Stimulated activated CD8-positive, alpha-beta memory T cell treated with anti-CD3 and anti-CD28 coated beads, Interleukin-12 subunit alpha, Interleukin-12 subunit beta, amount 100 ng/mL, for 24 hours (primary cell): Measurements from ENCODE around the gene PRDM5.

Experiments
- DNase-seq: peaks from one replicate; pipeline ENCODE4 v3.0.0-alpha.2; 2020; ENCODE audit errors: extremely low read depth

PRDM5 gene

DNA sequence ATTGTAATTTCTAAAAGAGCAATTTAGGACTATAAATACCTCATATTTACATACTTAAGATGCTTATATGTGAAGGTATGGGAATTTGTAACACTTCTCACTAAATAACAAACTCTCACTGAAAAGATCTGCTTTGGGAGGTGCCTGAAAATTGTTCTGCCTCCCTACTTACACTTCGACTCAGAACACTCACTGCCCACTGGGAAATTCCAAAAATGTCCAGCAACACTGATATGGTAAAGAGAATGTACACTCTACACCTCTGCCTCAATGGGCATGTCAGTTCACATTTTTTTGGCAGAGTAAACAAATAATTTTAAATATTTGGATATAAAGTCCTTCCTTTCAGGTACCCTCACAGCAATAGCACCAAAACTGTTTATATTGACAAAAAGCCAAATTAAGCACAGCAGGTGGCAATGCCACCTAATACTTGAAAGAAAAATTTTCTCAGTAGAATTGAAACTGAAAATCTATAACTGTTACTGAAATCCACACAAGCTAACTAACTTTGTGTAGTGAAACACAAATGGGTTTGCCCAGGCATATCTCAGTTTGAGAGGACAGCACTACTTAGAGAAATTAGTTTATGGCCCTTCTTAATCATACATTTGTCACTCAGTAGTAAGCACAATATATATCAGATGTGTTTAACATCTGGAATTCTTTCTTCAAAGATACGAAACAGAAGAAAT is 67.1 kb downstream of the PRDM5 start:
- DNase-seq, result no peak

DNA sequence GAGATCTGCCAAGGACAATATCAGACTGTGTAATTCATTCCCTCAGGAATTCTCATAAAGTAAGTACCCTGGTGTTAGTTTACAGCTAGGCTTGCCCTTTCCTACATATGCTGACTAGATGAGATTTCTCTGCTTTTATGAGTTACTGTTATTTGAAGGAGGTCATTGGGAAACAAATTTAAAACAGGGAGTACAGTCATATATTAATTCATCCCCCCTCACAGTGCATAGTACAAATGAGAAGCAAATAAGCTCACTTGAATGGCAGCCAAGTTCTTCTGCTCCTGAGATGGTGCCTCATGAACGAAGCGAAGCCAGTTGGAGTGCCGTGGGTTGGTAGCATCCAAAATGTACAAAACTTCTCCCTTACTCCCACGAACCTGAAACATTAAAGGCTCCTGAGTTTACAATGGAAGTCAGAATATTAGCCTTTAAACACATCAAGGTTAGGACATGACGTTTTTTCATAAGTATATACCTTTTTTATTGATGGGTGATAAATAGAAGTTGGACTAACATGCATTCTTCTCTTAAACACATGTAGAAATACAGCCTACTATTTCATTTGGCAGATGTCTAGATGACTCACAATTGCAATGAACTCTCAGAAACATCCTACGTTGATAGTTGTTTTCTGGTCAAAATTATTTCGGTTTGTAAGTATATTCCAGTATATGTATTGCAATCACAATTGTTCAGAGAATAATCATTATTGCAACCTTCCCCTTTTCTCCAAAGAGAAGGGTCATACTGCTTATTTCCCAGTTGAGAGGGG is 69.2 kb downstream of the PRDM5 start:
- DNase-seq, result no peak

DNA sequence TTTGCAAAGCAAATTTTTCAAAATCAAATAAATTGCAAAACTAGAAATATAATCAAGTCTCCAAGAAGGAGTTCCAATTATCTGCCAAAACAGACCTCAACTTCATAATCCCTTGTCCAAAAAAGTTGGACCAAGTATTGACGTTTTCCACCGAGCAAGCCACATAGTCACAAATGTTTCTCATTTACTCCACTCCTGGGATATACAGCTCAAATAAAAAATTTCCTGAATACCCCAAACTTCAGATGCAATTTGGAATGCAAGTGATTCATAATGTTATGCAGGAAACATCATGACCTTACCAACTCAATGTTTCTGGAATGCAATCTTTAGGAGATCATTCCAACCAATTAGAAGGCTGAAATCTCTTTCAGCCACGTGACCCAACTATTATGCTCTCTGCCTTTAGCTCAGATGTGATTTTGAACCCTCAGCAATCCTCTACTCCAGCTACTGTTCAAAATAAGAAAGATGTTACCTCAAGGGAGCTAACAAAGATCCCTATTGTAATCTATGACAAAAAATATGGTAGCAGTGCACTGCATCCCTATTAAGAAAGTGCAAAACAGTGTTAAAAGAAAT is 72.4 kb downstream of the PRDM5 start:
- DNase-seq, result no peak

DNA sequence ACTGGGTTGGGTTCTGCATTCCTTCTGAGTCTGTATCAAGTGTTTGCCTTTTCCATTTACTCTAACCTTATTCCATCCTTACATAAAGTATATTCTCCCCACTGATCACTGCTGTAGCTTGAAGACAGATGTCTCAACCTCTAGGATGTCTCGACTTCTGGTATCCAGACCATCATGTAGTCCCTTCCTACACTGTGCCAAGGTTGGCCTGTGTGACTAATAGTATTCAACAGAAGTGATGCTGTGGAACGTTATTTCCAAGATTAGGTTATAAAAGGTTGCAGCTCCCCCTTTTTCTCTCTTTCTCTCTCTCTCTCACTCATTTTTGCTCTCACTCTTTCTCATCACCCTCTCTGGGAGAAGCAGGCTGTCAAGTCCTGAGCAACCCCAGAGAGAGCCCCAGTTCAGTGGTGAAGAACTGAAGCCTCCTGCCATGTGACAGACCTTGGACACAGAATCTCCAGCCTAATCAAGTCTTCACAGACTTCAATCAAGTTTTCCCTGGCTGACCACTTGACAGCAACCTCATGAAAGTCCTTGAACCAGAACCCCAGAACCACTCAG is 75.4 kb downstream of the PRDM5 start:
- no peak for DNase-seq

DNA sequence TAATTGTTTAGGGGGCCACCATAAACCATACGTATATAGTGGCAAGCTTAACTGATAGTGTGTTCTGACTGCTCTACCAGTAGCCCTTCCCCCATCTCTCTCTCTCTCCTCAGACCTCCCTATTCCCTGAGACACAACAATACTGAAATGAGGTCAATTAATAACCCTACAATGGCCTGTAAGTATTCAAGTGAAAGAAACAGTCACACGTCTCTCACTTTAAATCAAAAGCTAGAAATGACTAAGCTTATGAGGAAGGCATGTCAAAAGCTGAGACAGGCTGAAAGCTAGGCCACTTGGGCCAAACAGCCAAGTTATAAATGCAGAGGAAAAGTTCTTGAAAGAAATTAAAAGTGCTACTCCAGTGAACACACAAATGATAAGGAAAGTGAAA is 78.0 kb downstream of the PRDM5 start:
- DNase-seq, result no peak

DNA sequence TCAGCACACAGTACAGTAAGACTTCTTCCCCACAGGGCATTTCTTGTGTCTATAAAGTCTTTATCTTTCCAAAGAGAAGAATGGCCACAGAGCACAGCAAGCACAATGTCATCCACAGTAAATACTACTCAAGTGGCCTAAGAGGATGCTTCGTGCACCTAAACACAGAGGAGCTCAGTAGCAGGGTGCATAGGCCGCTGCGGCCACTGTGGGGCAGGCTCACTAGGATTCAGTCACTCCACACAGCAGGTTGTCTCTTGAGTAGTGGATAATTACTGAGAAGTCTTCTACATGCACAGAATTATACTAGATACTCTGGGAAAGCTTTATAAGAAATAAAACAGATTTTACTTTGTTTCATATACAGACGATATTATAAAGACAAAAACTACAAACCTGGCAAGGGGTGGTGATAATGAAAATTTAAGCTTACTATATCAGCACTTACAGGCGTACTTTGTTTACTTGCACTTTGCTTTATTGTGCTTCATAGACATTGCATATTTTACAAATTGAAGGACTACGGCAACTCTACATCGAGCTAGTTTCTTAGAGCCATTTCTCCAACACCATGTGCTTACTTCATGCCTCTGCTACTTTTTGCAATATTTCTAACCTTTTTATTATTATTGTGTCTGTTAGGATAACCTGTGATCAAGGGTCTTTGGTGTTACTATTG is 78.5 kb downstream of the PRDM5 start:
- DNase-seq, result no peak

DNA sequence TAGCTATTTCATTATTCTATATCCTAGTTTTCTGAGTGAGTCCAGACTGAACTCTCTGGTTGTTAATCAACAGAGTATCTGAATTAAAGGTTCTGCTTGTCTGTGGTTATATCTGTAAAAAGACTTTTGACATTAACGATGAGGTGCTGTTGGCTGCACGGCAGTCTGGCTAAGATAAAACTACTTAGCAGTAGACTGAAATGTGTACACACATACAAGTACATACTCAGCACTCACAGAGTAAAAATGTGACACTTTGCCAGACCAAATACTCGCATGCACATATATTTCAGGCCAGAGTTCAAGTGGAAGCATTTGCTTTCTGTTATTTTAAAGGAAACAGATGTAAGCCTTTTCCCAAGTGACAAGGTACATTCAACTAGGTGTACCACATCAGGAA is 80.5 kb downstream of the PRDM5 start:
- no peak for DNase-seq

DNA sequence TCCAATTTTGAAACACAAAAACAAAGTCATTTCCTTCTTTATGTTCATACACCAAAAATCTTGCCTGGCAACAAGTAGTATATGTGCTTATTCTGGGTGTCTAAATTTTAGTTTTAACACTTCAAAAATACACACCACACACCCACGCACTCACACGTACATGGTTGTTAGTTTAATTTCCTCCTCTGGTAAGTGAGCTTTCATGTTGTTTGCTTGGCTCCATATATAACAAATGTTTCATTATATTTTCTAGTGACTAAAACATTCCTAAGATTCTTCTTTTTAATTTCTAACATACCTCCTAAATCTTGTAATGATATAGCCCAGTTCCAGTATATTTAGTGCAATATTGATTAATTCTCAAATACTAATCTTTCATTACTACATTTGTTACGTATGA is 80.9 kb downstream of the PRDM5 start:
- DNase-seq, result no peak

DNA sequence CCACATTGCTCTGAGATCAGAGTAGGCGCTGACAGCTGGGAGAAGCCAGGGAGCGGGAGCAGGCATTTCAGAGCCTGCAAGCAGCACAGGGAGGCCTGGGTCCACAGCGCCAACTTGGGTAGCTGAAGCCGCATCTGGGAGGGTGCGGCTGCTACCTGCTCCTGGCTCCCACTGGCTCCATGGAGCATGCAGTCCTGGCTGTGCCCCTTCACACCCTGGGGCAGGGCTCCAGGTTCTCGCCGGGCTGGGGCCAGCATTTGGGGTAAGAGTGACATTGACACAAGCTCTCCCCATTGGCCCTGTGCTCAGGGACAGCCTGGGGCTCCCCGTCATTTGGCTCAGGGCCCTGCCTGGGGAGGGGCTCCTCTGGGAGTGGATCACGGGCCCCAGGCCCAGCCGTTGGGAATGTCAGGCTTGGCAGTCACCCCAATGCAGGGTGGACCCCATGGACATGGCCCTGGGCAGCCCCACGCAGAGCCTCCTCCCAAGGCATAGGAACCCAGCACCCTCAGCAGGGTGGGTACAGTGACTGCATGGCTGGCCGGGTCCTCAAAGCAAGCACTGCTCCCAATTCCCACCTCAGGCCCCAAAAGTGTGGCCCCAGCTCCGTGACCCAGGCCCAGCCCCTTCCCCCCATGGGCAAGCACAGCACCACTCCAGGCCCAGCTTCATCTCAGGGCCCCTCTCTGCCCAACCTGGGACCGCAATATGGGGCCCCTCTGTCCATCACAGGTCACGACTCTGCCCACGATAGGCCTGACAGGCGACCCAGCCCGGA is 82.4 kb downstream of the PRDM5 start:
- DNase-seq, result no peak

DNA sequence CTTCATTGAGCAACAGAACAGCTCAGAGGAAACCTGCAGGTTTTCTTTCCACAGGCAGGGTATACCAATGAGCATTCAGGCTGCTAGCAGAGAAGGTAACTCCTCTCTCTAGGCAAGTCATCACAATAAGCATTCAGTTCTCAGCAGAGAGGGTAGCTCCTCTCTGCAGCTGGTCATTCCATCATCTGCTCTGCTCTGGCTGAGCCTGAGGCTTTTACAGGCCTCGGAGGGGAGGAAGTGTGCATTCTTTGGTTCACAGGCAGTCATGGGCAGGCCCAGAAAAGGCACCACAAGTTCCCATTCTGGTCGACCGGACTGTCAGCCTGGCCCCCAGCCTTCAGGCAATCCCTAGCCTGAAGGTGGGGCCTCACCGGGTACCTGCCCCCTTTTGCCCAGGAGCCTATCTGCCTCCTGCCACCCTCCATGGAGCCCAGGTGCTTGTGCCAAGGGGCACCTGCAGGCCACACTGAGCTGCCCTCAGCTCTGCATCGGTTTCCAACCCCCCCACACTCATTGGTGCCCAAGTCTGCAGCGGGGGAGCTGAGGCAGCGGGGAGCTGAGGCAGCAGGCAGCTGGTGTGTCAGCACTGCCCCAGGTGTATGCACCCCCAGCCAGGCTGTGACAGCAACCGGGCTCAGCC is 83.1 kb downstream of the PRDM5 start:
- DNase-seq, result no peak

DNA sequence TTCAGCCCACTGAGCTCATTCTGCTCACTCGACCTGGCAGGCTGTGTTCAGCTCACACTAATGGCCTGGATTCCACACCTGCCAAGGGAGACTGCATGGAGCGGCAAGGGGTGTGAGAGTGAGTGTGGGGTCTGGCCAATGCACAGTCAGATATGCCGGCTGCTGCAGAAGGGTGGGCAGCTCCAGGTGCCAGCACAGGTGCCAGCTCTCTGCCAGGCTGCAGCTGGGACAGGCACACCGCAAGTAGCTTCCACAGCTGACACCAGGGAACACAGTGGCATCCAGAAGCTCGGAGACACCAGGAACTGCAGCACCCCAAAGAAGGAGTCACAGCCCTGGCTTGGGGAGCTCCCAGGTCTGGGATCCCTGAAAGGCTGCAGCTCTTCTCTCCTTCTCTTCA is 83.7 kb downstream of the PRDM5 start:
- DNase-seq, result no peak

DNA sequence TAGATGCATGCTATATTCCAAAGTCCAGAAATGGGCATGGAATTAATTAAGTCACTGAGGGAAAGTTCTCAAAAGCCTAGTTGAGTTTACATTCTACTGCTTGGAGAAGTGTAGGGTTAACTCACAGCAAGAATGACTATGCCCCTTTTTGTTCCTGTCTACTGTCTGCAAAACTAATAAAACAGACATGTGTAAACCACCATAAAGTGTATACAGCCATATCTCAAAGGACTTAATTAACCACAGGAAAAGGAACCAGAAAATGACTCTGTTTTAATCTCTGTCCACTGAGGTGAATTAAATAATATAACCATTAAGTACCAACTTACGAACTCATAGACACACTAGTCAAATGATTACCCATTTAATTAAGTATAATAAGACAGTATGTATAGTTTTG is 84.9 kb downstream of the PRDM5 start:
- no peak for DNase-seq

DNA sequence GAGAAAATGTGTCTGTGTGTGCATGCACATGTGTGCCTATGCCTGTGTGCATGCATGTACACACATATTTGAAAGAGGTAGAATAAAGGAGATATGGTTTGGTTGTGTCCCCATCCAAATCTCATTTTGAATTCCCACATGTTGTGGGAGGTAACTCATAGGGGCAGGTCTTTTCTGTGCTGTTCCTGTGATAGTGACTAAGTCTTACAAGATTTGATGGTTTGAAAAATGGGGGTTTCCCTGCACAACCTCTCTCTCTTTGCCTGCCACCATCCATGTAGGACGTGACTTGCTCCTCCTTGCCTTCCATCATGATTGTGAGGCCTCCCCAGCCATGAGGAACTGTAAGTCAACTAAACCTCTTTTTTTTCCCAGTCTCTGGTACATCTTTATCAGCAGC is 87.2 kb downstream of the PRDM5 start:
- DNase-seq, result no peak

DNA sequence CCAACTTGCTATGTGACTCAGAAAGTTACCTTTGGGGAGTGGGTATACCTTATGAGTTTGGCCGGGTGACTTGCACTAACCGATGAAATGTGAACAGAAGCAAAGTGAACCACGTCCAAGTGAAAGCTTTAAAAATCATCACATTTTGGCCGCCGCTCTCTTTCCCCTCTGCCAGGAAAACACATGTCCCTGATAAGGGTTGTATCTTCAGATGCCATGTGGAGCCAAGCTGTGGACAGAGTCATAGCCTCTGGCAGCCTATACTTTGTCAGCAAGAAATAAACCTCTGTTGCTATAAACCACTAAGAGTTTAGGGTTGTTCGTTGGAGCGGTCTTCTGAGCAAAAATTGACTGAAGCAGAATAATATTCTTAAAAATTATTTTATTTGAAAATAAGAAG is 92.3 kb downstream of the PRDM5 start:
- DNase-seq, result no peak

DNA sequence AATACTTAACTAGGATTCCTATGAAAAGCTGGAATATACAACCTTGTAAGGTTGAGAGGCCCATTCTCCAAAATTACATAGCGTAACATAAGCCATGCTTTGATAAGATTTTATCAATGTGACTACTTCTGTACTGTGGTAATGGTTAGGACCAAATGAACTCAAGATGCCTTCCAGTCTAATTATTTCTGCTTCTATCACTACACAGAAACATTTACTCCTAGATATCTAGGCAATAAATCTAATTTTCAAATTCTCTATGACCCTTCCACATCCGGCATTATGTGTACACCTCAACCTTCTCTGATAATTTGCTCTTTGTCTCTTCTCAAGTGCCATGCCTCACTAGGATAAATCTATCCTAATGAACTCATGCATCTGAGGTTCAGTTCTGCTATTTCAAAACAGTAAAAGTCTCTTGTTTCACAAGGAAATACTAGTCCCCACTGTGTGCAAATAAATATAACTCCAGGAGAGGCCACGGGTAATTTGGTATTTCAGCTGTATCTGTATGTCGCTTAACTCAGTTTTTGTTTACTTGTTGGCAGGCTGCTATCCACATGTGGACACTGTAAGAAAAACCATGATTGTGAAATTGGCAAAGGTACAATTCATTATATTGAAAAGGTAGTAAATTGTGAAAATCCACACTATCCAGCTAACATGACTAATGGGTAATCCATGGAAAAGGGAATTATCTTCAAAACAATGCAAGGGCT is 93.3 kb downstream of the PRDM5 start:
- DNase-seq, result no peak

DNA sequence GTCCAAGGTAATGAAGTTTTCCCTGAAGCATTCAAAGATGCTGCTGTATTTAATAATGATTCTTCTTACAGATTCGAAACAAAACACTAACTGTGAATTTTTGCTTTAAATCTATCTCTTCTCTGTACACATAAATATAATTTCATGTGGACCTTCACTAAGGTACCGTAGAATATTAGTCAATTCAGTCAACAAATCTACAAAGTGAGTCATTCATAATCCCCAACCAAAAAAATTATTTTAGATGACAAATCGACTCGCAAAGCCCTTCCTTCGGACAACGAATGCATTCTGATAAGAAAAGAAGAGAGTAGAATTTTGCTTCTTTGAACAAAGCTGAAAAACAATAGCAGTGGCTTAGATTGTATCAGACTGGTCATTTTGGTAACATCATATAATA is 95.7 kb downstream of the PRDM5 start:
- no peak for DNase-seq

DNA sequence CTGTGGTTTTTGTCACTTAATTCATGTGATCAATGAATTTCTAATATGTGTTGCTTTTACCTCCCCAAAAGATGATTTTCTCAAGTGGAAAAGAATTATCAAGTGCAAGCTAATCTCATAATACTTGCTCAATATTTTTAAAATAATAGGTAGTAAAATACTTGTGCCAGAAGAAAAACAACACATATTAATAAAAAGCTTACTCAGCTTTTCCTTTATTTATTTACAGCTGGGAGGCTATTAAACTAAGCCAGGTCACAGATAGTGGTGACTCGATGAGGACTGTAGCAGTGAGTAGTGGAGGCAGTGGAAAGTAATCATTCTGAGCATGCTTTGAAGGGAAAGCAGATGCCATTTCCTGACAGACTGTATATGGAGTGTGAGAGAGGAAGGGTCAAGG is 96.1 kb downstream of the PRDM5 start:
- DNase-seq, result no peak

DNA sequence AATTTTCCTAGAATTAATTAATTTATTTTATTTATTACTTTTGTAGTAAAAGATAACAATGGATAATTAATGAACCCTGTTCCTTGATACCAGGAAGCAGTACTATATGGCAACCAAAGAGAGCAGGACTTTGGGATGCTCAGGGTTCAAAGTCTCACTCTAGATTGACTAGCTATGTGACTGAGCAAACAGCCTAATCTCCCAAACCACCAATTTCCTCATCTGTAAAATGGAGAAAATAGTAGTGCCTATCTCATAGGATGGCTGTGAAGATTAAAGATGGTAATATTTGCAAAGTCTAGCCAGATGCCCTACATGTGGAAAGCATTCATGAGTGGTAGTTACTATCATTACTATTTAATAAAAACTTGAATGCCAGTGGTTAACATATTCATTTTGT is 97.6 kb downstream of the PRDM5 start:
- no peak for DNase-seq

DNA sequence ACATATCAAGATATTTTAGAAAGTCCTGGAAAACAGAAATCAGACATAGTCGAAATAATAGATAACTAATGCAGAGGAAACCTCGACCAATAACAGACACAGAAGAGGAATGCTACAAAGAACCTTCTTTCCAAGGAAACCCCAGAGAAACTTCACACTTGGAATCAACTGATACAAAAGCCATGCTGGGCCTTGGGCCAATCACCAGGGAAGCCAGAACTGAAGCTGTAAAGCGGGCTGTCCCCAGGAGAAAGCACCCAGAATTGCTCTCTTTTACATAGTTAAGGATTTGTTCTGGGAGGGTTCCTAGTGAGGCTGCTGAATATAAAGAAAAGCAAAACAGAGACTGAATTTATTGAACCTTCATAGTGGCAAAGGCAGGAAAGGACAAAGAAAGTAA is 100.5 kb downstream of the PRDM5 start:
- DNase-seq, result no peak

DNA sequence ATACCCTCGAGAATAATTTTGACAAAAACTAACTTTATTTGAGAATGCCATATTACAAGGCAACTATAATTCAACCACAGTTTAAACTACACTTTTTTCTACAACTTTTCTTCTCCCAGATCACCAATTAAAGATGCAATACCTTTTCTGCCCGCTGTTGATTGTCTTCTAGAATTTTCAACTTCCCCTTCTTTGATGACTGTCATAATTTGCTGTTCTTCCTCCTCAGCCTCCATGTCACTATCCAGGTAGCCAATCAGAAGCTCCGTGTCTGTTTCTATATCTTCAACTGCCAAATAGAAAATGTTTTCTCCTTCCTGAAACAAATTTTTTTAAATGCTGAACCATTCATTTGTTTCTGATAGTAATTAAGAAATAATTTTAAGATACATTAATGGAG is 101.5 kb downstream of the PRDM5 start:
- DNase-seq, result no peak
